ENCODE data around the gene SUSD6.

DNA sequence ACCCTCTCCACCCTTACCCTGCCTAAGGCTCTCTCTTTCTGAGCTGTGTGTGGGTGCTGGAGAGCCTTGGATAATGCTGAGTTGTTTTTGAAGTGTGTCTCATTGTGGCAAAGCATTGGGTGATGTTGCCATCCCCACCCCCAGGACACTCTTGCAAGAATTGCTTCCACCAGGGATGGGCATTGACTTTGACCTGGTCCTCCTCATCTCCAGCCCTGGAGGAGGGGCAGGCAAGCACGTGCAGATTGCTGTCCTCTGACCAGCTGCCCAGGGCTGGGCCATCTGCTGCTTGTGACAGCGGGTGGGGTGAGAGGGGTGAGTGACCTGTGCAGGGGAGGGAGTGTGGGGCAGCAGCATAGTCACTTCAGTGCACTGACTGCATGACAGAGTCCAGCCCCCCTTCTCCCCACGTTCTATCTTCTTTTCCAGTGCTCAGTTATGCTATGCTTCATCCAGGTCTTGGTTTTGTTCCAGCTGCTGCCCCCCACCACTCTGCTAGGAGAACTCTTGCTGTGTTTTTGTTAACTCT is 26.2 kb downstream of the SUSD6 start:
- TF ChIP-seq, protein P1, sequence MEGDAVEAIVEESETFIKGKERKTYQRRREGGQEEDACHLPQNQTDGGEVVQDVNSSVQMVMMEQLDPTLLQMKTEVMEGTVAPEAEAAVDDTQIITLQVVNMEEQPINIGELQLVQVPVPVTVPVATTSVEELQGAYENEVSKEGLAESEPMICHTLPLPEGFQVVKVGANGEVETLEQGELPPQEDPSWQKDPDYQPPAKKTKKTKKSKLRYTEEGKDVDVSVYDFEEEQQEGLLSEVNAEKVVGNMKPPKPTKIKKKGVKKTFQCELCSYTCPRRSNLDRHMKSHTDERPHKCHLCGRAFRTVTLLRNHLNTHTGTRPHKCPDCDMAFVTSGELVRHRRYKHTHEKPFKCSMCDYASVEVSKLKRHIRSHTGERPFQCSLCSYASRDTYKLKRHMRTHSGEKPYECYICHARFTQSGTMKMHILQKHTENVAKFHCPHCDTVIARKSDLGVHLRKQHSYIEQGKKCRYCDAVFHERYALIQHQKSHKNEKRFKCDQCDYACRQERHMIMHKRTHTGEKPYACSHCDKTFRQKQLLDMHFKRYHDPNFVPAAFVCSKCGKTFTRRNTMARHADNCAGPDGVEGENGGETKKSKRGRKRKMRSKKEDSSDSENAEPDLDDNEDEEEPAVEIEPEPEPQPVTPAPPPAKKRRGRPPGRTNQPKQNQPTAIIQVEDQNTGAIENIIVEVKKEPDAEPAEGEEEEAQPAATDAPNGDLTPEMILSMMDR (IDR thresholded peaks at IDR 0.05), result no peak
- TF ChIP-seq POLR2A (IDR thresholded peaks at IDR 0.05), result no peak

Measured in prostate gland (tissue), 2 donors.